T-helper 2 cell treated with Interferon-gamma antibody and Interleukin-4, amounts not matched to agents 100 ng/mL and 5 ng/mL, for 36 hours (primary cell): Measurements from ENCODE around the gene TTLL13. TPM values are rescaled to one million over a fixed set of nuclear protein-coding genes. Genes with fewer than 3 reads are reported as not detected.
"Not testable (repeated sequence)": the region's sequence is repeated elsewhere in the genome, so short reads cannot be mapped to it uniquely, and the experiment has no call there.

Source experiments
- intact Hi-C: fragments of 100-400 bp; cut with micrococcal nuclease; formaldehyde crosslinking; loops from one replicate; pipeline ENCODE4 v1.15.1; 2023
- total RNA-seq: library from RNA; stranded (reverse); gene quantifications from 2 replicates; pipeline ENCODE4 v1.2.3, GENCODE V29; 2022

Gene TTLL13
- total RNA-seq, 1 donor from 2014 or later, result 1.1 TPM

DNA sequence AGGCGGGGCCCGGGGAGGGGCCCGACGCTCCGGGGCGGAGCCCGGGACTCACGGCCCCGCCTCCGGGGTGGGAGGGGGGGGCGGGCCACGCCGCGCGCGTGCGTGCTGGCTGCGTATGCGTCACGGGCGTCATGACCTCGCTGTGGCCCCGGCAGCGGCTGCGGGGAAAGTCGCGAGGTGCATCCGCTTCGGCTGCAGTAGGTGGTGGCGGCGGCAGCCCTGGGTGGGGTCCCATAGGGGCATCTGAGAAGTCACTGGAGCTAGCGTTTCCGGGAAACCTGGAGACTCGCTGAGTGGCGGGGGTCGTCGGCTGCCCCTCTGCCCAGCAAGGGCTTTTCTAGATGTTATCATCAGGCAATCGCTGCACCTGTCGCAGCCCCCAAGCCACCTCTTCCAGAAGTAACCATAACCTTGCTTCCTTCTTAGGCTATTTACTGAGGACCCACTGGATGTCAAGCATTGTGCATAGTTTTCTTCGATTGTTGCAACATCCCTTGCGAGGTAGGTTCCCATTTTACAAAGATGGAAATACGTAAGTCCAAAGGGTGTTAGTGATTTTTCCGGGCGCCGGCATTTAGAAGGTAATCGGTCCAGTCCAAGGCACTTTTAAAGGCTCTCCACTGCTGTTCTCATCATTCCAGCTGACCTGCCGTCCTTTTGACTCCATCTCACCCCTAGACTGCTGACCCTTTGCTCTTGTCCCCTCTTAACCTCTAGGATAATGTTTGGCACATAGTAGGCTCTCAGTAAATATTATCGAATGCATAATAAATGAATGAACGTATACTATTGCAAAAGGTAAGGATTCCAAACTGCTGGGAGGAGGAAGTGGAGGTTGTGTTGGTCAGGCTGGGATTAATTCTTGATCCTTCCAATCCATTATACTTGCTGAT is 15.0 kb upstream of the TTLL13 start, which contains the start of gene GDPGP1:
TSS of gene GDPGP1 (plus strand) at position 114 of the 893 bp plus-strand sequence. CDS start 6,700 bp downstream, outside the sequence.
- intact Hi-C loops, result loop anchor here (1.0 to 5.0 kb wide), 7 partner anchors 15 to 698 kb away; partner anchors contain the start of genes HDDC3, IQGAP1, NGRN and TTLL13

DNA sequence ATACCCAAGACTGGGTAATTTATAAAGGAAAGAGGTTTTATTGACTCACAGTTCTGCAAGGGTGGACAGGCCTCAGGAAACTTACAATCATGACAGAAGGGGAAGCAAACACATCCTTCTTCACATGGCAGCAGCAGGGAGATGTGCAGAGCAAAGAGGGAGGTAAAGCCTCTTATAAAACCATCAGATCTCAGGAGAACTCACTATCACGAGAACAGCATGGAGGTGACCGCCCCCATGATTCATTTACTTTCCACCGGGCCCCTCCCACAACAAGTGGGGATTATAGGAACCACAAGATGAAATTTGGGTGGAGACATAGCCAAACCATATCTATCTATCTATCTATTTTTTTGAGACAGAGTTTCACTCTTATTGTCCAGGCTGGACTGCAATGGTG is 10.0 kb upstream of the TTLL13 start:
- intact Hi-C loops, result no loop called here

DNA sequence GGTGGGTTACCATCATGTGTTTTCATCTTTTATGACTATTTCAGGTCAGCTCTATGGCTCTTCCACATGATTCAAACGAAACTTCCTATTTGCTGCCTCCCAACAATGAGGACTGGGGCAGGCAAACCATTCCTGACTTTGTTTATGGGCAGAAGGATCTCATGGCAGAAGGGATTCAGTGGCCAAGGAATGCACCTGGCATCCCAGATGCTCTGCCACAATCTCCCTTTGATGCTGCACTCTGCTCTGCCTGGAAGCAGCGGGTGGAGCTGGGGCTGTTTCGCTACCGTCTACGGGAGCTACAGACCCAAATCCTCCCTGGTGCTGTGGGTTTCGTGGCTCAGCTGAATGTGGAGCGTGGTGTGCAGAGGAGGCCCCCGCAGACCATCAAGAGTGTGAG is 8.5 kb upstream of the TTLL13 start:
- intact Hi-C loops, result no loop called here

DNA sequence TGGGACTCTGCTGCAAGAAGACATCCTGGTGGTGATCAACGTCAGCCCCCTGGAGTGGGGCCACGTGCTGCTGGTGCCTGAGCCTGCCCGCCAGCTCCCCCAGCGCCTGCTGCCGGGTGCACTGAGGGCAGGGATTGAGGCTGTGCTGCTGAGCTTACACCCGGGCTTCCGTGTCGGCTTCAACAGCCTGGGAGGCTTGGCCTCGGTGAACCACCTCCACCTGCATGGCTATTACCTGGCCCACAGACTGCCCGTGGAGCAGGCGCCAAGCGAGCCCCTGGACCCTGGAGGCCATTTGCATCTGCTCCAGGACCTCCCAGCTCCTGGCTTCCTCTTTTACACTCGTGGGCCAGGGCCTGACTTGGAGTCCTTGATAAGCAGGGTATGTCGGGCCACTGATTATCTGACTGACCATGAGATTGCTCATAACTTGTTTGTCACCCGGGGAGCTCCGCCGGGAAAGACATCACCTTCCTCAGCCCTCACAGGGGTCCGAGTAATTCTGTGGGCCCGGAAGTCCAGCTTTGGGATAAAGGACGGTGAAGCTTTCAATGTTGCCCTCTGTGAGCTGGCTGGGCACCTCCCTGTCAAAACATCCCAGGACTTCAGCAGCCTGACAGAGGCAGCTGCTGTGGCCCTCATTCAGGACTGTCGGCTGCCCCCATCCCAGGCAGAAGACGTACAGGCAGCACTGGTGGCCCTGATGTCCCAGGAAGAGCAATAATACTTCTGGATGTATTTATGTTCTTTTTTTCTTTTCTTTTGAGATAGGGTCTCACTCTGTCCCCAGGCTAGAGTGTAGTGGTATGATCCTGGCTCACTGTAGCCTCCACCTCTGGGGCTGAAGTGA is 7.8 kb upstream of the TTLL13 start:
- intact Hi-C loops, result no loop called here

DNA sequence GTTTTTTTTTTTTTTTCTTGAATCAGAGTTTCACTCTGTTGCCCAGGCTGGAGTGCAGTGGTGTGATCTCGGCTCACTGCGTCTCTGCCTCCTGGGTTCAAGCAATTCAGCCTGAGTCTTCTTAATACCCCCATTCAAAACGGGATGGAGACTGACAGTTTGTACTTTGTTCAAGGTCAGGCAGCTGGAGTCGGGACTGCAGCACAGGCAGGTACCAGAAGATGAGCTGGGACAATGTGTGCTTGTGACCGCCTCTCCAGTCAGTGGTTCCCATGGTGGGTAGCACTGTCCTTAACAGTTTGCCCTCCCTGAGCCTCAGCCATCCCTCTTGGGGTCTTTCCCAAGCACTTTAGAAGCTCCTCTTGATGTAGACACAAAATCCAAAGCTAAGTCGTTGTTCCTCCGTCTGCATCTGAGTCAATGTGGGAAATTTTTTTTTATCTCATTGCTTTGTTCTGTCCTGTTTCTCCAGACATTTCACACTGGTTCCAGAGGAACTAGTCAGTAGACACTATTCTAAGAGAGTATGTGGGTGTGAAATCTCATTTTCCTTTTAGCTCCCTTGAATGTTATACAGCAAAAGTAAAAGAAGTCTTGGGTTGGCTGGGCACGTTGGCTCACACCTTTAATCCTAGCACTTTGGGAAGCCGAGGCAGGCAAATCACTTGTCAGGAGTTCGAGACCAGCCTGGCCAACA is 5.3 kb upstream of the TTLL13 start:
- intact Hi-C loops, result no loop called here

DNA sequence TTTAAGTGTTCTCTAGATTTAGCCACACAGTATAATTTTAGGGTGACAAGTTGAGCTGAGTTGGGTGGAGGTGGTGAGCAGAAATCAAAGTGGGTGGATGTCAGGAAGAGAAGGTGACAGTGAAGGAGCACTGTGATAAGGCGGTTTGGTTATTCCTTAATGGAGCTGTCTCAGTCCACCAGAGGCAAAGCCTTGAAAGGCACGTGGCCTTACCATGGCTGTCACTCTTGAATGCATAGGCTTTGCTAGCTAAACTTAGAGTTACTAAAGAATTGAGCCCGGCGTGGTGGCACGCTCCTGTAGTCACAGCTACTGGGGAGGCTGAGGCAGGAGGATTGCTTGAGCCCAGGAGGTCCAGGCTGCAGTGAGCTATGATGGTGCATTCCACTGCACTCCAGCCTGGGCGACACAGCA is 560 bp upstream of the TTLL13 start:
- intact Hi-C loops, result loop anchor here (1.0 to 2.0 kb wide), 2 partner anchors 14 to 16 kb away; partner anchors contain the start of genes GDPGP1 and NGRN

DNA sequence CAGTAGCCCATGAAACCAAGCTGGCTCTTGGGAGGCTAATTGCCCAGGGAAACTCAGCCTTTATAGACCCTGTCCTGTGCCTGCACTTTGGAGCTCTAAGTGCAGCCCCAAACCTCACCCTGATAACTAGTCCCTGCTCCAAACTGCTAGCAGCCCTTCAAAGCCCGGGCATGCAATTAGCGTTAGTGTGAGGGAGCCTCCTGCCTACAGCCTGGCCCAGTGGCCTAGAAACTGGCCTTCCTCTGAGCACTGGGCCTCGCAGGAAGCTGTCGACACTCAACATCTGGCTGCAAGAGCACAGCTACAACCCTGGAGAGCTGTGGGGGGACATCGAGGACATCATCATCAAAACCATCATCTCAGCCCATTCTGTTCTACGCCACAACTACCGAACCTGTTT is 8.4 kb downstream of the TTLL13 start:
- intact Hi-C loops, result no loop called here

DNA sequence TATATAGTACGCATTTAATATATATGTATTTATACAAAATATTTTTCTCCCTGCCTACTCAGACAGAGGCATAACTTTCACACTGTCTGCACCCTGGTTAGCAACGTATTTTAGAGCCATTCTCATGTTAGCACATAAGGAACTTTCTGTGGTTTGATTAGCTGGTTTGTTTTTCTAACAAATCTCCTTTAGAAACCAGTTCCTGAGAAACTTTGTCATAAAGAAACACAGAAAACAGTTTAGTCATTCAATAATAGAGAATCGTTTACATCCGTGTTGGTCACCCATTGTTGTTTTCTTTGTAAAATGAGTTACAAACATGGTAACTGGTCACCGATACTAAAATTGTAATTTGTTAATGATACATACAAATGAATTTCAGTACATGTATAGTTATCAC is 10.2 kb downstream of the TTLL13 start:
- intact Hi-C loops, result no loop called here

DNA sequence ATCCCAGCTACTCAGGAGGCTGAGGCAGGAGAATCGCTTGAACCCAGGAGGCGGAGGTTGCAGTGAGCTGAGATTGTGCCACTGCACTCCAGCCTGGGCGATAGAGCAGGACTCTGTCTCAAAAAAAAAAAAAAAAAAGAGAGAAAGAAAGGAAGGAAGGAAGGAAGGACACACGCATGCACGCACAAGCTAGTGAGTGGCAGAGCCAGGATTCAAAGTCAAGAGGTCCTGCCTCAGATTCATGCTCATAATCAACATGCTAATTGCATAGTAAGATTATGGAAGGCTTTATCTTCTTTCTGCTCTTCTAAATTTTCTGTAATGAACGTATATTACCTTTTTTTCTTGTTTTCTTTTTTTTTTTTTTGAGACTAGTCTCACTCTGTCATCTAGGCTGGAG is 11.4 kb downstream of the TTLL13 start:
- intact Hi-C loops, result not testable (repeated sequence)

DNA sequence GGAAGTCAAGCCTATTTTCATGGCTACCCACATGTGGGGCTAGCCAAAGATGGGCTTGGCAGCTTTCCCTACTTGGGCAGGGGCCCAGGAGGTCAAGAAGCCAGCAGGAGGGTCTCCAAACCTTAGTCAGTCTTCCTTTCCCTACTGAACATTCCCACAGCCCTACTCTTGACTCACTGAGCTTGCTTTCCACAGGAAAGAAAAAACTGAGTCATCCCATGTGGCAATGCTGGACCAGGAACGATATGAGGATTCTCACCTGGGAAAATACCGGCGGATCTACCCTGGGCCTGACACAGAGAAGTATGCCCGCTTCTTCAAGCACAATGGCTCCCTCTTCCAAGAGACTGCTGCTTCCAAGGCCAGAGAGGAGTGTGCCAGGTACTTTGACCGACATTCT is 12.5 kb downstream of the TTLL13 start:
- intact Hi-C loops, result no loop called here

DNA sequence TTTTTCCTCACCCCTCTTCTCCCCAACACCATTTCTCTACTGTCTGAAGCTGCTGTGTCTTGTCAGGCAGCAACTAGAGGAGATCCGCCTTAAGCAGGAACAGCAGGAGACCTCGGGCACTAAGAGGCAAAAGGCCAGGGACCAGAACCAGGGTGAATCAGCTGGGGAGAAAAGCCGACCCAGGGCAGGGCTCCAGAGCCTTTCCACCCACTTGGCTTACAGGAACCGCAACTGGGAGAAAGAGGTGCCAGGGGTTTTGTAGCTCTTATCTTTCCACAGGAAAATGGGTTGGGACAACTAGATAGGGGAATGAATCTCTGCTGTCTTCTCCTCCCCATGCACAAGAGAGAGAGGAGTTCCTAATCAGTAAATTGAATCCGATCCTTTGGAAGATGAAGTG is 13.1 kb downstream of the TTLL13 start:
- intact Hi-C loops, result no loop called here

DNA sequence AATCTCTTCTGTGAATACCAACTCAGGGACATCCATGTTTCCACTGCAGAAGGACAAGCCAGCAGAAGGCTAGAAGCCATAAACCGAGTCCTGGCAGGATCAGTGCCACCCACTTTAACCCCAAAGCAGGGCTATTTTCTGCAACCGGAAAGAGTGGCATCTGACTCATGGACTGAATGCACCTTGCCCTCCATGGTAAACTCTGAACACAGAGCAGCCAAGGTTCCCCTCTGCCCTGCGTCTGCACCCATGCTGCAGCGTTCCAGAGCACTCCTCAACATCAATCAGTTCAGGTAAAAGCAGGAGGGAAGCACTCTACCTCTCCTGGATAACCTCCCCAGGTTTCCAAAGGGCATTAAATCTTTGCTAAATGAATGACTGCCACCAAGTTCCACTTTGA is 15.3 kb downstream of the TTLL13 start:
- intact Hi-C loops, result loop anchor here (1.0 to 5.0 kb wide), 3 partner anchors 16 to 167 kb away; partner anchors contain the start of genes GDPGP1 and TTLL13

DNA sequence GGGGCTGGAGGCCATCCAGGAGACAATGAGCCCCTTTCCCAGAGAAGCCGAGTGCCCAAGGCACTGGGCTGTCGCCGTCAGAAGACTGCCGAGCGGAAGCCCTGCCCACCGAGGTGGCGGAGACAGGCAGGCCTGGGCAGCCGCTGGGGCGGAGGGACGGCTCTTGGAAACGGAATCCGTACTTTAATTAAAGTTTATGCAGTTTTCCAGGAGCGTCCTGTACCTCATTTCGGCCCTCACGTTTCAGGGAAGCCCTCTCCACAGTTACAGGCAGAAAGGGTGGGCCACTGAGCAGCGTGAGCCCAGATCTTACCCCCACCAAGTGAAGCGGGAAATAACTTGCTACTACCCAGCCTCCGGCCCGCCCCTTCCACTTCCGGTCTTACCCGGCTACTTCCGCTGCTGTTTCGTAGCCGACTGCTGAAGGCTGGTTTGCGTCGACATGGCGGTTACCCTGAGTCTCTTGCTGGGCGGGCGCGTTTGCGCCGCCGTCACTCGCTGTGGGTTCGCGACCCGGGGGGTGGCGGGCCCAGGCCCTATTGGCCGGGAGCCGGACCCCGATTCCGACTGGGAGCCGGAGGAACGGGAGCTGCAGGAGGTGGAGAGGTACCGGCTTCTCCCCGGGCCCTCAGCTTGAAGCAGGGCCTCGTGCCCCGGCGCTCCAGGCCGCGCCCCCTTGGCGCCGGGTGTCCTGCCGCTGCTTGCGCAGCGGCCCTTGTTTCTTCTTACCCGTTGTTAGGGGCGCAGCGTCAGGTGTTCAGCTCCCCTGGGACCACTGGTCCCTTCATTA is 16.1 kb downstream of the TTLL13 start, which contains the start of gene NGRN:
TSS of gene NGRN (plus strand) at position 402 of the 790 bp plus-strand sequence. CDS start at position 443, 41 bp downstream.
- intact Hi-C loops, result loop anchor here (1.0 to 5.0 kb wide), 3 partner anchors 17 to 168 kb away; partner anchors contain the start of genes GDPGP1 and TTLL13

DNA sequence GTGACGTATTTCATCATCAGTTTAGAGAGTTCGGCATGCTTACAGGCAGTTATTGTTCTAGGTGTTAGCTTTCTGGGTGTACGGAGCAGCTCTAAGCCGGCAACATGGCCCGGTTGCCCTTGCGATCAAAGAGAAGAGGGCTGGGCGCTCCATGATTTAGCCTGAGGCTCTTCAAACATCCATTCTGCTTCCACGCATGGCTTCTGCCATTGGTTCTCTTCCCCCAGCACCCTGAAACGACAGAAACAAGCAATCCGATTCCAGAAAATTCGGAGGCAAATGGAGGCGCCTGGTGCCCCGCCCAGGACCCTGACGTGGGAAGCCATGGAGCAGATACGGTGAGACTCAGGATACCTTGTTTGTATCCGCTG is 16.7 kb downstream of the TTLL13 start:
- intact Hi-C loops, result loop anchor here (5.0 kb wide), 1 partner anchor 169 kb away; no protein-coding TSS in a partner anchor

DNA sequence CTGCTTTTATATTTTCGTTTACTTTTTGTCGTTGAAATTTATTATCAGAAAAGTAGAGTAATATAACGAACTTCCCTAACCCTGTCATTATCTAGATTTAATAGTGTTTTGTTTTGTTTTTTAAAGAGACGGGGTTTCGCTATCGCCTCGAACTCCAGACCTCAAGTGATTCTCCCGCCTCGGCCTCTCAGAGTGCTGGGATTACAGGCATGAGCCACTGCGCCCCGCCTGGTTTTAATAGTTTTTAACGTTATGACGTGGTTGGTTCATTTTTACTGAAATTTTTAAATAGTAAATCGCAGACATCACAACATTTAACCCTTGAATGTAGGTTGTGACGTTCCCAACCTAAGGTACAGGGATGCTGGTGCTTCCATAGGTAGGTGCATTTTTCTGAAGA is 17.1 kb downstream of the TTLL13 start:
- intact Hi-C loops, result loop anchor here (5.0 kb wide), 1 partner anchor 169 kb away; no protein-coding TSS in a partner anchor

DNA sequence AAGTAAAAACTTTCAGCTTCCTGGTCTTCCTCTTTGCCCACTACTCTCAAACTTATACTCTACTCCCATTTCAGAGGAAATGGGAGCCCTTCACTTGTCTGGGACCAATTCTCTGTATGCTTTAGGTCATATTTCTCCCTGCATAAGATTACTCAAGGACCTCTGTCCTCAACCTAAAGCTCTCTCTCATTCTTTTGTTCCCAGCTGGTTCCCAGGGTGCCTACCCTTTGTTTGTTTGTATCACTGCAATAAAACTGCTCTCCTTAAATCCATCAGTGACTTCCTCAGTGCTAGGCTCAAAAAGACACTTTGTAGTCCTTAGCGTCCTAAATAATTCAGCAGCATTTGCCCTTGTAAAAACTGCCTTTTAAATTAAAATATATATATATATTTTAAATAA is 19.1 kb downstream of the TTLL13 start:
- intact Hi-C loops, result loop anchor here (5.0 kb wide), 1 partner anchor 171 kb away; no protein-coding TSS in a partner anchor

DNA sequence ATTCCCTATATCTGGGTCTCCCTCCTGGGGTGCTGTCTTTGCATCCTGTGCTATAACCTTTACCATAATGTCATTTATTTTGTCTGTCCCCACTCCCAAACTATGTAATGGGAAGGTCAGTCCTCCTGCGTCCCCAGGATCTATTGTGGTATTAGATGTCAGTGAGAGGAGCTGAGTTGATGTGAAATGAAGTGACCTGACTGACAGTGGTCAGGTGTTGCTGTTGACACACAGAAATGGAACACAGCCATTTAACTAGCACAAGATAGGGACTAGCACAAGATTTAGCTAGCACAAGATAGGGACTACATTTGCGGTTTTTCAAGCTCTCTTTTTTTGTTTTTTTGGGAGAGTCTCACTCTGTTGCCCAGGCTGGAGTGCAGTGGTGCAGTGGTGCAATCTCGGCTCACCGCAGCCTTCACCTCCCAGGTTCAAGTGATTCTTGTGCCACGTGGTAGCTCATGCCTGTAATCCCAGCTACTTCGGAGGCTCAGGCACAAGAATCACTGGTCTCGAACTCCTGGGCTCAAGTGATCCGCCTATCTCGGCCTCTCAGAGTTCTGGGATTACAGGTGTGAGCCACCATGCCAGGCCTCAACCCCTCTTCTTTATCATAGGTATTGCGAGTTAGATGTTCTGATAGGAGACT is 21.3 kb downstream of the TTLL13 start:
- intact Hi-C loops, result no loop called here

DNA sequence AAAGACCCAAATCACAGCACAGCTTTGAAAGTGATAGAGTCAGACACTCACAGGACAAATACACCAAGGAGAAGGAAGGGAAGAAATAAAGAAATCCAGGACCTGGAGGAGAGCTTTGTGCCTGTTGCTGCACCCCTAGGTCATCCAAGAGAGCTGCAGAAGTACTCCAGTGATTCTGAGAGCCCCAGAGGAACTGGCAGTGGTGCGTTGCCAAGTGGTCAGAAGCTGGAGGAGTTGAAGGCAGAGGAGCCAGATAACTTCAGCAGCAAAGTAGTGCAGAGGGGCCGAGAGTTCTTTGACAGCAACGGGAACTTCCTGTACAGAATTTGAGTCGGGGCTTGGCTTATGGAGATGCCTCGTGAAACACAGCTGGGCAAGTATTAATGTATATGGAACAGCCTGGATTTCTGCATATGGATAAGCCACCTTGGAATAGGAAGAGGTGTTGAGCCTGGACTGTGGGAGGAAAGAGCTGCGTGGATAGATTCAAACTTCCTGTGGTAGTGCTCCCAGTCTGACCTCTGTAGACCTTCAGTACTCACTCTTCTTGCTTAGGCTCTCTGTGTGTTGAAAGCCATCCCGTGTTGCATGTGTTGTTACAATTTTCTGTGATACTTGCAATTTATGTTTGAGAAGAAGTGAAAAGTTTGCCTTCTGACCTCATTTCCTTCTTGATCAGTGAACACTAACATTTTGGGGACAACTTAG is 22.3 kb downstream of the TTLL13 start:
- intact Hi-C loops, result no loop called here

DNA sequence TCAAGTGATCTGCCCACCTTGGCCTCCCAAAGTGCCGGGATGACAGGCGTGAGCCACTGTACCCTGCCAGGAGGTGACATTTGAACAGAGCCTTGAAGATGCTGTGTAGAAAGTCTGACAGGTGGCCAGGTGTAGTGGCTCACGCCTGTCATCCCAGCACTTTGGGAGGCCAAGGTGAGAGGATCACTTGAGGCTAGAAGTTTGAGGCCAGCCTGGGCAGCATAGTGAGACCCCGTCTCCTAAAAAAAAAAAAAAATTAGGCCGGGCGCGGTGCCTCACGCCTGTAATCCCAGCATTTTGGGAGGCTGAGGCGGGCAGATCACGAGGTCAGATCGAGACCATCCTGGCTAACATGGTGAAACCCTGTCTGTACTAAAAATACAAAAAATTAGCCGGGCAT is 29.1 kb downstream of the TTLL13 start:
- intact Hi-C loops, result not testable (repeated sequence)
